OCI-LY3 (cell line): ENCODE data around the gene DDX28.

Experiments used
- H2AFZ ChIP-seq: fragments of 200-600, 300-600 bp; shearing (Covaris generic); 2 replicates; pipeline ENCODE4 v1.6.0; 2014; ENCODE audit warnings: antibody characterized with exemption, low read depth, low read length
- H3K27ac ChIP-seq: fragments of 200-600, 300-600 bp; sonication (generic); 2 replicates; pipeline ENCODE4 v1.5.1; 2014; ENCODE audit warnings: mild to moderate bottlenecking, low read length, moderate library complexity, mixed read lengths
- H3K27me3 ChIP-seq: fragments of 200-600, 300-600 bp; sonication (generic); 2 replicates; pipeline ENCODE4 v1.6.1; 2014; ENCODE audit warnings: low read depth, low read length, mixed read lengths
- H3K36me3 ChIP-seq: fragments of 200-600, 300-600 bp; sonication (generic); replicated peaks from 2 replicates; pipeline ENCODE3; 2014; ENCODE audit warnings: low read depth, low read length, mixed read lengths
- H3K4me1 ChIP-seq: fragments of 300-600, 200-600 bp; sonication (generic); 2 replicates; pipeline ENCODE4 v1.6.1; 2014; ENCODE audit warnings: low read length, mixed read lengths
- H3K4me2 ChIP-seq: fragments of 200-600, 300-600 bp; sonication (generic); 2 replicates; pipeline ENCODE4 v1.6.1; 2014; ENCODE audit warnings: low read length, mixed read lengths
- H3K4me3 ChIP-seq: fragments of 300-600, 200-600 bp; sonication (generic); 2 replicates; pipeline ENCODE4 v1.5.1; 2014; ENCODE audit warnings: antibody characterized with exemption, mild to moderate bottlenecking, low read length, moderate library complexity
- H3K79me2 ChIP-seq: fragments of 300-600, 200-600 bp; shearing (Covaris generic); 2 replicates; pipeline ENCODE4 v1.6.1; 2014; ENCODE audit warnings: mild to moderate bottlenecking, low read length, mixed read lengths
- H3K9ac ChIP-seq: fragments of 300-600, 200-600 bp; shearing (Covaris generic); 2 replicates; pipeline ENCODE4 v1.6.0; 2014; ENCODE audit warnings: mild to moderate bottlenecking, low read length, moderate library complexity
- H3K9me3 ChIP-seq: fragments of 200-600, 300-600 bp; shearing (Covaris generic); 2 replicates; pipeline ENCODE4 v1.6.1; 2014; ENCODE audit warnings: low read length, mixed read lengths; ENCODE audit not compliant: insufficient read depth
- H4K20me1 ChIP-seq: fragments of 200-600, 300-600 bp; sonication (generic); 2 replicates; pipeline ENCODE4 v1.6.1; 2016; ENCODE audit warnings: low read length, mixed read lengths; ENCODE audit not compliant: insufficient read depth
- EZH2phosphoT487 ChIP-seq: fragments of 200-600 bp; shearing (Covaris generic); IDR thresholded peaks from 2 replicates; pipeline ENCODE4 v1.6.1; 2018; ENCODE audit warnings: antibody characterized with exemption, mixed run types, low read depth
- TF ChIP-seq, protein P1 (sequence below): fragments of 200-600, 300-600 bp; sonication (generic); IDR thresholded peaks from 2 replicates; pipeline ENCODE4 v1.5.1; 2014; ENCODE audit warnings: antibody characterized with exemption, low read length, low read depth

The DDX28 gene, protein sequence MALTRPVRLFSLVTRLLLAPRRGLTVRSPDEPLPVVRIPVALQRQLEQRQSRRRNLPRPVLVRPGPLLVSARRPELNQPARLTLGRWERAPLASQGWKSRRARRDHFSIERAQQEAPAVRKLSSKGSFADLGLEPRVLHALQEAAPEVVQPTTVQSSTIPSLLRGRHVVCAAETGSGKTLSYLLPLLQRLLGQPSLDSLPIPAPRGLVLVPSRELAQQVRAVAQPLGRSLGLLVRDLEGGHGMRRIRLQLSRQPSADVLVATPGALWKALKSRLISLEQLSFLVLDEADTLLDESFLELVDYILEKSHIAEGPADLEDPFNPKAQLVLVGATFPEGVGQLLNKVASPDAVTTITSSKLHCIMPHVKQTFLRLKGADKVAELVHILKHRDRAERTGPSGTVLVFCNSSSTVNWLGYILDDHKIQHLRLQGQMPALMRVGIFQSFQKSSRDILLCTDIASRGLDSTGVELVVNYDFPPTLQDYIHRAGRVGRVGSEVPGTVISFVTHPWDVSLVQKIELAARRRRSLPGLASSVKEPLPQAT

DNA sequence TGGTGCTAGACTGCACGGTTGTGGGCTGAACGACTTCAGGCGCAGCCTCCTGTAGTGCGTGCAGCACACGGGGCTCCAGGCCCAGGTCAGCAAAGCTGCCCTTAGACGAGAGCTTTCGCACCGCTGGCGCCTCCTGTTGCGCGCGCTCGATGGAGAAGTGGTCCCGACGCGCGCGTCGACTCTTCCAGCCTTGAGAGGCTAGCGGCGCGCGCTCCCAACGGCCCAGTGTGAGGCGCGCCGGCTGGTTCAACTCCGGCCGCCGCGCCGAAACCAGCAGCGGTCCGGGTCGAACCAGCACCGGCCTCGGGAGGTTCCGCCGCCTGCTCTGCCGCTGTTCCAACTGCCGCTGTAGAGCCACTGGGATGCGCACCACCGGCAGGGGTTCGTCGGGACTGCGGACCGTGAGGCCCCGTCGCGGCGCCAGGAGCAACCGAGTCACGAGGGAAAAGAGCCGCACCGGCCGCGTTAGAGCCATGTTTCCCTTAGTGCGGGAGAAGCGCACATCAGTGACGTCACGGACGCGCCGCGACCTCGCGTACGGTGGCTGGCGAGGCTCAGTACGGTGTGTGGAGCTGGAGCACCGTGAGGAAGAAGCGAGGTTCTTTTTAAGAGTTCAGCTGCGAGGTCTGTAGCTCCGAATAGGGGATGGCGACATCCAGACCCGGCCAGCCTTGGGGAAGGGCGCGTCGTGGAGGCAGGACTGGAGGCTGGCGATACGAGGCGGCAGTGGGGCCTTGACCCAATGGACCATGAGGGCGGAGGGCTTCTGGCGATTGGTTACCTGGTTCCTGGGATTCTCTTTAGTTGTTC, at the start of gene DDX28, which contains the start of gene DUS2:
TSS of gene DDX28 (minus strand) at position 505 of the 810 bp plus-strand sequence. CDS start at position 475, 30 bp downstream.
TSS of gene DUS2 (plus strand) at position 557 of the 810 bp plus-strand sequence. CDS start 14,740 bp downstream, outside the sequence.
- peak within 1 kb of the TSS; percentile 89 for H3K9ac ChIP-seq
- H3K27me3 ChIP-seq: no peaks in the 10 kb centered on the region
- peaks cover 46% of the 10 kb centered on the region for H3K79me2 ChIP-seq
- no peaks in the 10 kb centered on the region for H4K20me1 ChIP-seq
- peaks cover 28% of the 10 kb centered on the region for H3K36me3 ChIP-seq
- H2AFZ ChIP-seq: peak within 1 kb of the TSS; percentile 65
- peak within 1 kb of the TSS; percentile 56 for H3K27ac ChIP-seq
- H3K9me3 ChIP-seq: no peaks in the 10 kb centered on the region
- peaks cover 16% of the 10 kb centered on the region for H3K4me1 ChIP-seq
- peak within 1 kb of the TSS; percentile 91 for H3K4me3 ChIP-seq
- TF ChIP-seq, protein P1, sequence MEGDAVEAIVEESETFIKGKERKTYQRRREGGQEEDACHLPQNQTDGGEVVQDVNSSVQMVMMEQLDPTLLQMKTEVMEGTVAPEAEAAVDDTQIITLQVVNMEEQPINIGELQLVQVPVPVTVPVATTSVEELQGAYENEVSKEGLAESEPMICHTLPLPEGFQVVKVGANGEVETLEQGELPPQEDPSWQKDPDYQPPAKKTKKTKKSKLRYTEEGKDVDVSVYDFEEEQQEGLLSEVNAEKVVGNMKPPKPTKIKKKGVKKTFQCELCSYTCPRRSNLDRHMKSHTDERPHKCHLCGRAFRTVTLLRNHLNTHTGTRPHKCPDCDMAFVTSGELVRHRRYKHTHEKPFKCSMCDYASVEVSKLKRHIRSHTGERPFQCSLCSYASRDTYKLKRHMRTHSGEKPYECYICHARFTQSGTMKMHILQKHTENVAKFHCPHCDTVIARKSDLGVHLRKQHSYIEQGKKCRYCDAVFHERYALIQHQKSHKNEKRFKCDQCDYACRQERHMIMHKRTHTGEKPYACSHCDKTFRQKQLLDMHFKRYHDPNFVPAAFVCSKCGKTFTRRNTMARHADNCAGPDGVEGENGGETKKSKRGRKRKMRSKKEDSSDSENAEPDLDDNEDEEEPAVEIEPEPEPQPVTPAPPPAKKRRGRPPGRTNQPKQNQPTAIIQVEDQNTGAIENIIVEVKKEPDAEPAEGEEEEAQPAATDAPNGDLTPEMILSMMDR: no peak
- no peak for TF ChIP-seq EZH2phosphoT487
- H3K4me2 ChIP-seq: peak within 1 kb of the TSS; percentile 92

DNA sequence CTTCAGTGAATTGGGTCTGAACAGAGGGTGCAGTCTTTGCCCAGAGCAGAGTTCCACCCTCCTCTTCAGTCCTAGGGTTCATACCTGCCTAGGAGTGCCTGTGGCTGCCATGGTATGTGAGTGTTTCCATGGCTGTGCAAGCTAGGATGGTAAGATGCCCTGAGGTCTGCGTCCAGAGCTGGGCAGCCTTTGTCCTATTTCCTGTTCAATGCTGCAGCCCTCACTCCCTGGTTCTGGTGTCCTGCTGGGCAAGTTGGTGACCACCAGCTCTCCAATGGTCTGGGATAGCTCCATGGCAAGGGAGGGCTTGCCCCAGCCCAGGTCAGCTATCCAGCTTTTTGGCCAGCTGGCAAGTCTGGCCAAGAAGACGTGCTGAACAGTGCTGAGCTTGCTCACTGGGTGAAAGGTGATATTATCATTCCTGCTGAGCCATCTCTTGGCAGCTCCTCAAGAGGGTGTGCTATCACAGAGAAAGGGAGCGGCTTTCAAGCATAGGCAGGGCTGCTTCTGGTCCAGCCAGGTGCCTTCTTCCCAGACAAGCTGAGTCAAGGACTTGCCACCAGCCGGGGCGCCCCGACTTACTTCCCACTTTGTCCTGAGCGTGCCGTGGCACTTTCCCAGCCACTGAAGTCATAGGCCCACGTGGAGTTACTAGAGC, 49.1 kb upstream of the DDX28 start:
- H3K4me1 ChIP-seq: peaks cover 14% of the 10 kb centered on the region
- peaks cover 37% of the 10 kb centered on the region for H3K36me3 ChIP-seq
- TF ChIP-seq, protein P1: no peak
- no peak for TF ChIP-seq EZH2phosphoT487
- H3K27ac ChIP-seq: no peak overlapping the region
- H3K27me3 ChIP-seq: no peaks in the 10 kb centered on the region
- no peak overlapping the region for H2AFZ ChIP-seq
- no peak overlapping the region for H3K4me2 ChIP-seq
- H4K20me1 ChIP-seq: peaks cover 4% of the 10 kb centered on the region; the same call in 1 of the 2 replicates
- no peaks in the 10 kb centered on the region for H3K9me3 ChIP-seq
- no peak overlapping the region for H3K9ac ChIP-seq
- H3K79me2 ChIP-seq: no peaks in the 10 kb centered on the region
- no peak overlapping the region for H3K4me3 ChIP-seq

DNA sequence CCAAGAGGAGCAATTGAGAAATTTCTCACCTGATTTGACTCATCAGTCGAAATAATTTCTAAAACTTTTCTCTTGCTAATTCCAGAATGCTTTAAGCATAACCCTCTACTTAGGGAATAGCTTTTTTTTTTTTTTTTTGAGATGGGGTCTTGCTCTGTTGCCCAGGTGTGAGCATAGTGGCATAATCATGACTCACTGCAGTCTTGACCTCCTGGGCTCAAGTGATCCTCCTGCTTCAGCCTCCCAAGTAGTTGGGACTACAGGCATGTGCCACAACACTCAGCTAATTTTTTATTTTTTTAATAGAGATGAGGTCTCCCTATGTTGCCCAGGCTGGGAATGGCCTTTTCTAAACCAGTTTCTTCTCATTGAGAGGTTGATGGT, 48.5 kb upstream of the DDX28 start:
- H4K20me1 ChIP-seq: peaks cover 4% of the 10 kb centered on the region; the same call in 1 of the 2 replicates
- H3K4me3 ChIP-seq: no peak overlapping the region
- H3K4me1 ChIP-seq: peaks cover 14% of the 10 kb centered on the region
- no peaks in the 10 kb centered on the region for H3K9me3 ChIP-seq
- H3K9ac ChIP-seq: no peak overlapping the region
- no peaks in the 10 kb centered on the region for H3K27me3 ChIP-seq
- peaks cover 37% of the 10 kb centered on the region for H3K36me3 ChIP-seq
- H3K27ac ChIP-seq: no peak overlapping the region
- no peak for TF ChIP-seq EZH2phosphoT487
- TF ChIP-seq, protein P1: no peak
- H3K79me2 ChIP-seq: no peaks in the 10 kb centered on the region
- H2AFZ ChIP-seq: no peak overlapping the region
- no peak overlapping the region for H3K4me2 ChIP-seq
